C4-2B (cell line): ENCODE data around the gene SLC2A11.

ENCODE experiments used
- CTCF ChIP-seq: fragments of 450-650 bp; conservative IDR thresholded peaks from 2 replicates; pipeline ENCODE4 v1.5.1; 2017; ENCODE audit warnings: mild to moderate bottlenecking
- ZFX ChIP-seq: fragments of 450-650 bp; IDR thresholded peaks from 2 replicates; pipeline ENCODE4 v1.6.1; 2017

- TF ChIP-seq CTCF (no peak), ZFX (no peak)
These were observed 57.6 kb downstream of the SLC2A11 start for GRCh38 chr22:23915290-23915689.
